ENCODE measurements around the gene LIPE.
A peak's percentile ranks its signal among the peaks of the same experiment; 100 is the strongest.

Gene LIPE

DNA sequence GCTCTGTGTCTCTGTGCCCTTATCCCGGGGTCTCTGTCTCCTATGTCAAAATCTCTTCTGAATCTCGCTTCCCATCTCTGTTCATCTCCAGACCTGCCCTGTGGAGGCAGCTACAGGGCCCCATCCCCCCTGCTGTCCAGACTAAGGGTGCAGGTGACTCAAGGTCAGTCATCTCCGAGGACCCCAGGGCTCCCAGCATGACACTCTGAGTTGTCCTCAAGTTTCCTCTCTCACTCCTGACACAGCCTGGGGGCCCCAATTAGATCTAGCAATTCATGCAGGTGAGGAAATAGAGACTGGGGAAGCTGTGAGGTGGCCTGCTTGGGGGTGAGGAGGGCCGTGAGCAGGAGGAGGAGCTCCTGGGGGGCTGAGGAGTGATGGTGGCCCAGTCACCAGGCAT is 35.0 kb downstream of the LIPE start:
- TF ChIP-seq, protein P1, sequence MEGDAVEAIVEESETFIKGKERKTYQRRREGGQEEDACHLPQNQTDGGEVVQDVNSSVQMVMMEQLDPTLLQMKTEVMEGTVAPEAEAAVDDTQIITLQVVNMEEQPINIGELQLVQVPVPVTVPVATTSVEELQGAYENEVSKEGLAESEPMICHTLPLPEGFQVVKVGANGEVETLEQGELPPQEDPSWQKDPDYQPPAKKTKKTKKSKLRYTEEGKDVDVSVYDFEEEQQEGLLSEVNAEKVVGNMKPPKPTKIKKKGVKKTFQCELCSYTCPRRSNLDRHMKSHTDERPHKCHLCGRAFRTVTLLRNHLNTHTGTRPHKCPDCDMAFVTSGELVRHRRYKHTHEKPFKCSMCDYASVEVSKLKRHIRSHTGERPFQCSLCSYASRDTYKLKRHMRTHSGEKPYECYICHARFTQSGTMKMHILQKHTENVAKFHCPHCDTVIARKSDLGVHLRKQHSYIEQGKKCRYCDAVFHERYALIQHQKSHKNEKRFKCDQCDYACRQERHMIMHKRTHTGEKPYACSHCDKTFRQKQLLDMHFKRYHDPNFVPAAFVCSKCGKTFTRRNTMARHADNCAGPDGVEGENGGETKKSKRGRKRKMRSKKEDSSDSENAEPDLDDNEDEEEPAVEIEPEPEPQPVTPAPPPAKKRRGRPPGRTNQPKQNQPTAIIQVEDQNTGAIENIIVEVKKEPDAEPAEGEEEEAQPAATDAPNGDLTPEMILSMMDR (IDR thresholded peaks at IDR 0.05; ENCODE audit: low read depth, low read length) = no peak
- no peak overlapping the region for H3K4me3 ChIP-seq (ENCODE audit: low read depth, low read length)

DNA sequence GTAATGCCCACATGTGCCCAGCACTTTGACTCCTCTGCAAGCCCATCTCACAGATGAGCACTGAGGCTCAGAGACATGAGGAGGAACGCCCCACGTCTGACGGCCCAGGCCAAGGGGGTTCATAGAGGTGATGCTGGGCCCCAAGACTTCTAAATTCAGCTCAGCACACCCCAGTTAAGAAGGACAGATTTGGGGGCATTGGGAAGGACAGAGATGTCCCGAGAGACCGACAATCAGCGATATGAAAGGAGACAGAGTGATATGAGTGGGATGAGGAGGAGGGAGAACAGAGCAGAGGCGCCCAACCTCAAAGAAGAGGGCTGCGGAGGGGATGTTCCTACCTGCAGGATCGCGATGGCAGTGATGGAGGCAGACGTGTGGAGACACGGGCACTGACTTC is 37.3 kb downstream of the LIPE start, which contains the start of gene CNFN:
TSS of gene CNFN (minus strand) at position 399 of the 400 bp plus-strand sequence. CDS start 1,260 bp downstream, outside the sequence.
- H3K4me3 ChIP-seq (ENCODE audit: low read depth, low read length) = no peak within 1 kb of the TSS
- TF ChIP-seq, protein P1 (IDR thresholded peaks at IDR 0.05; ENCODE audit: low read depth, low read length) = no peak

DNA sequence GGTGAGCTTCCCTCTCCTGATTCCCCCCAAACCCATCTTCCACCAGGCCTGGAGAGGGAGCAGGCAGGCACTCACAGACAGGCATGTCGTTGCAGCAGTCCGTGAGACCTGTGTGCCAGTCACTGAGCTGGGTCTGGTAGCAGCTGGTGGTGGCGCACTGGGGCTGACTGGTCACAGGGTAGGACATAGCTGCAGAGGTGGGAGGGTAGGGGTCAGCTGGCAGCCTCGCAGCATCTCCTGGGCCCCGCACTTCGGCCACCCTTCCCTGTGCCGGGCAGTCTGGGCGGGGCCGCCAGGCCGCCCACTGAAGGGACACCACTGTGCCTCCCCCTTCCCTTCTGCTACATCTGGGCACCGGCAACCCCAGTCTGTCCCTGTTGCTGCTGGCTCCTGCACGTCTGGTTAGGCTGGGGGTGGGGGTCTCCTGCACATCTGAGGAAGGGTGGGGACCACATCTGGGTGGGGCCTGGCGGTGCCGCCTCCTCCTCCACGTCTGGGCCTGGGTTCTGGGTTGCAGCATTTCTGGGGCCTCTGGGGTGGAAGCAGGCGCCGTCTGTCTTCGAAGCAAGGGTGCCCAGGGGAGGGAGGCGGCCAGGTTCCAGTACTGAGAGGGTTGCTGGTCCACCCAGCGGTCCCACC is 38.2 kb downstream of the LIPE start:
- H3K4me3 ChIP-seq (ENCODE audit: low read depth, low read length) = no peak overlapping the region
- TF ChIP-seq, protein P1 (IDR thresholded peaks at IDR 0.05; ENCODE audit: low read depth, low read length) = no peak

DNA sequence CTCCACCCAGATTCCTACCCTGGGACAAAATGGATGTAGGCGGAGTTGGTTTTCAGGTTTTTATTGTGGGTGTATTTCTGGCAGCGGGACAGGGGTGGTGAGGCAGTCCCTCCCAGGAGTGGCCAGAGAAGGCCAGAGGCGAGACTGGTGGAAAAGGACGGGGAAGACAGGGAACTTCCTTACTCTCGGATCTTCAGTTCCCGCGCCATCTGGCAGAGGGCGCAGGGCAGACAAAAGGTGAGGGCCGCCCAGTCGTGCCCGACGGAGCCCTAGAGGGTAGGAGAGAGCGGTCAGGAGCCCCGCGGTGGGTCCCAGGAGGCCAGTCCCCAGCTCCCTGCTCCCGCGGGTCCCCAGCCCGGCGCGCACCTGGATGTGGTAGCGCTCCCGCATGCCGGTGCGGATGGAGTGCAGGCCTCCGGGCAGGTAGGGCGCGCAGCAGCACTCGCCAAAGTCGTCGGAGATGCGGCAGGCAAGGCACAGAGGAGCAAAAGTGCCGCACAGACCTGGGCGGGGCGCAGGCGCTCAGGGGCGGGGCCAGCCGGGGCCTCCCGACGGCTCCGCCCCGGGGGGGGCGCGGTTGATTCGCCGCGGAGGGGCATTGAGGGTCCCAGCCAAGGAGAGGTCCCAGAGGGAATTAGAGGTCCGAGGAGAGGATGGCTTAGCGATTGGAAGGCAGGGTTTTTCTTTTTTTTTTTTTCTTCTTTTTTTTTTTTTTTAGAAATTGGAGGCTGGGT is 40.0 kb downstream of the LIPE start:
- TF ChIP-seq, protein P1 (IDR thresholded peaks at IDR 0.05; ENCODE audit: low read depth, low read length) = peak; percentile 48
- peak overlapping the region; percentile 45 for H3K4me3 ChIP-seq (ENCODE audit: low read depth, low read length)

DNA sequence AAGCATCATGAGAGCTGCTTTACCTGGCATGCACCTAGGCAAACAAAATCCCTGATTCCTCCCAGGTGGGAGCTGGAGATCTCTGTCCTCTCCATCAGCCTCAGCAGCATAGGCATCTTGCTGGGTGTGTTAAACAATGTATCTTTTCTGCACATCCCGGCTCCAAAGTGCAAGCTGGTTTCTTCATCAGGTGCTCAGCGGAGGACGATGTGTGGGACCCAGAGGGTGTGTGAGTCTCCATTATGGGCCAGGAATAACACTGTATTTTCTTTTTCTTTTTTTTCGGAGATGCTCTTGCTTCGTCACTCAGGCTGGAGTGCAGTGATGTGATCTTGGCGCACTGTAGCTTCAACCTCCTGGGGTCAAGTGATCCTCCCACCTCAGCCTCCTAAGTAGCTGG is 47.0 kb downstream of the LIPE start:
- TF ChIP-seq, protein P1 (IDR thresholded peaks at IDR 0.05; ENCODE audit: low read depth, low read length) = no peak
- no peak overlapping the region for H3K4me3 ChIP-seq (ENCODE audit: low read depth, low read length)

DNA sequence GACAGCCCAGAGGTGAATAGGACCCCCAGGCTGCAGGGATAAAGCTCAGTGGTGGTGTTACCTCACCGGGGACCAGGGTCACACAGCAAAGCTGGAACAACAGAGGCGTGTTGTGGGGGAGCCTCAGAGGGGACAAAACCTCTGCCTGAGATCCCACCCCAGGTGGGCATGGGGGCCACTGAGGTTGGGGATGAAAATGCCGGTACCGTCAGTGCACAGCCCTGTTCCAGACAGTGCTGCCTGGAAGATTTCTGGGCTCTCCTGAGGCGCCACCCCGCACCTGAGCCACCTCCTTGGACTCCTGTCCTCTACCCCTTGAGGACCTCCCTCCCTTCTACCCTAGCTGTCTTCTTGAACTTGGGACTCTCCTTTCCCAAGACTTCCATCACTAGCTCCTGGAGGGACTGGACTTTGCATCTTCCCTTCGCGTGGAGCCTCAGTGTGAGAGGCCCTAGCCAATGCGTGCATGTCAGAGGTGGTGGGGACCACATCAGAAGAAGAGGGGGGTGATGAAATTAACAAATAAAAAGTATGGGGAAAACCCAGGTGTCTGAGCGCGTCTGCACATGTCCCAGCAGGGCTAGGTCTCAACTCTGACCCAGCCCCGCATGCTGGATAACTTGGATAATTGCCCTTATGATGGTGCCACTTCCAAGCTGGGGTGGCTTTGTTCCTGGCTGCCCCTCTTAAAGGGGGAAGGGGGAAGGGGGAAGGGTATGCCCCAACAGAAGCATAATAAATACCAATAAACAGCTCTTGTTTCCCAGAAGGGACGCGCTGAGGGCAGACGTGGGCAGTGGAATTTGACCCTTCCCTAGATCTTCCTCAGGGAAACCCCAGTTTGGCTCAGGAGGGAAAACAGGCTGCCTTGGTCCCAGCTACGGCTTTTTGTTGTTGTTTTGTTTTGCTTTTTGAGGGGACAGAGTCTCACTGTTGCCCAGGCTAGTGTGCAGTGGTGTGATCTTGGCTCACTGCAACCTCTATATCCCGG is 48.7 kb downstream of the LIPE start:
- H3K4me3 ChIP-seq (ENCODE audit: low read depth, low read length) = no peak overlapping the region
- TF ChIP-seq, protein P1 (IDR thresholded peaks at IDR 0.05; ENCODE audit: low read depth, low read length) = no peak
